GM18499 (cell line): ENCODE data around the gene PDK1.

Experiments used
- ATAC-seq: cut with Tn5 transposase; IDR thresholded peaks from one replicate; pipeline ENCODE4 v1.9.1; 2021; ENCODE audit warnings: moderate number of reproducible peaks; ENCODE audit not compliant: insufficient read depth, unreplicated experiment

PDK1 gene

GRCh38 chr2:172634477-172634876 is 78.6 kb downstream of the PDK1 start:
- no peak for ATAC-seq

GRCh38 chr2:172635548-172635947 is 79.7 kb downstream of the PDK1 start:
- ATAC-seq: no peak

DNA sequence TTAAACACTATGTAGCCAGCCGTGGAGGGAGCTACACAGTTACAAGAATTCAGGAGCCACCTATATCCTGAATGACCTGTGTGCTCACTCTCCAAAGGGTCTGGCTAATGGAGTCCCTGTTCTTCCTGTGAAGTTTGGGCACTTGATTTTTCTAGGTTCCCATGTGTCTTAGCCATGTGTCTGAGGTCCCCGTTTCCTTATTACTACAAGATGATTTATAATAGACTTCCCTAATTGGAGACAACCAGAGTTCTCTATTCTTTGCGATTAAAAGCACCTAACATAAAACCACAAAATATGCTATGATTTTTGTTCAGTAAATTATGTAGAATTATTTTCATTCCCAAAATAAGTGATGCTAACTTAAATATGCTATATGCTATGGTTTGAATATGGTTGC is 83.4 kb downstream of the PDK1 start:
- ATAC-seq: no peak

DNA sequence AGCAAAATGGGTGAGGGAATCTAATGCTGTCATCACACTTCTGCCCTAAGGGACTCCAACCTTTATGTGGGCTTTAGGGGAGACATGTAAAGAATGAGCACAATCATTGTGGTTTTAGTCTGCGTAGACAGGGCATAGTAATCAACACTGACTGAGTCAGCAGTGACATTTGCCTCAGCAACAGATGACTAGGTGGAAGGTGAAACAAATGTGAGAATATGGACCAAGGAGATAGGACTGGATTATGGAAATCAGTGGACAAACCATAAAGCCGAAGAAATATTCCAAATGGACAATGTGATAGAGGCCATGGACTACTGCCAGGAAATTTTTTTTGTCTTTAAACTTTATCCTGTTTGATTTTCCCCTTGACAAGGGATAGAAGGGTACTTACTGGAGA is 83.9 kb downstream of the PDK1 start:
- no peak for ATAC-seq

DNA sequence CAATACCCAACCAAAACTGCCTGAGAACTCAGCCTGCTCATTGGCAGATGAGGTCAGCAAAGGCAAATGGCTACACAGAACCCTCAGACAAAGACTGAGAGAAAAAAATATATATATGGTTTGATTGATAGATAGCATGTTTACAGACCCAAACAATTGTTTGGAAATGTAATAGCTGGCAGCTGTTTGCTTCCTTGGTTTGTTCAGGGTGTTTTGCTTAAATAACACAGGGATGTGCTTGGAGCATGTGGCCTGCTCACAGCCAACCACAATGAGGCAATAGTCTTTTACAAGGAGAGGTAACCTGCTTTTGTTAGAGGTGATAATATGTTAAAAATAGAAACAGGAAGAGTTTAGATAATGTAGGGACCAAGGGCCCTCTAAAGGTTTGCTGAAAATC is 84.5 kb downstream of the PDK1 start:
- no peak for ATAC-seq

- ATAC-seq: no peak
Observed at GRCh38 chr2:172642301-172643020, 86.6 kb downstream of the PDK1 start.

GRCh38 chr2:172643142-172643541 is 87.3 kb downstream of the PDK1 start:
- no peak for ATAC-seq

GRCh38 chr2:172647439-172647838 is 91.5 kb downstream of the PDK1 start:
- ATAC-seq: no peak

DNA sequence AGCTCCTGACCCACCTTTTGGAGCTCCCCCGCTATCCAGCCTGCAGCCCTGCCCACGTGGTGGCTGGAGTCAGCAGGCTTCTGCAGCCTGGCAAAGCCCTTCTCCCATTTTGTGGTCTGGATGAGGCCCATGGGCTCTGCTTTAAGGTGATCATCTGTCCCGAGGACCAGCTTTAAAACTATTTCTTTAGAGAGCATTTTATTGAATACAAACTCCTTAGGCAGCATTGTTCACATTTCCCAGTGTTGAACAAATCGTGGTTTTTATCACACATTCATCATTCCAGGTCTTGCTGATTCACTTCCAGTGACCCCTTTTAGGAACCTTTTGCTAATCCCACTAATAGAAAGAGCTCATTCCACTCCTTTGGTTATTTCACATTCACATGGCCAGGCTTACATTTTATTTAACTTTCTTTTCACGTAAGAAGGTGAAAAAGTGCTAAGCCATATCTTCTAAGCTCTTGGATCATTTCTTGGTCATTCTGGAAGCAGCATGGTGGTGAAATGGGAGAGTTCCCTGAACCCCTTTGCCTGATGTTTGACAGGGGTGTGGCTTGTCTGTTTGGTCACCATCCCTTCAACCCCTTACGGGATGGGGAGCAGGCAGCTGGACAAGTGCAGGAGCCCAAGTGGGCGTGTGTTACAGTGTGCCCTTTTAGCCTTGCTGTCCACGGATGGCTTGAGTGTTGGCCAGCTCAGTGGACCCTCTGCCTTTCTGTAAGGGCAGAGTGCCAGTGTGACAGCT is 99.4 kb downstream of the PDK1 start:
- no peak for ATAC-seq

GRCh38 chr2:172655838-172656573 is 100.1 kb downstream of the PDK1 start:
- no peak for ATAC-seq
